Gastrocnemius medialis (tissue), 4 donors: ENCODE data around the gene WNK2. TPM values are rescaled to one million over a fixed set of nuclear protein-coding genes. Genes with fewer than 3 reads are reported as not detected.

Experiments
- ATAC-seq, 2 donors: fragments of 150-250 bp; one replicate each; pipeline ENCODE4 v1.9.1; 2016
- DNase-seq, 2 donors: peaks; one replicate each; pipeline ENCODE4 v3.0.0-alpha.2; 2019
- H3K27ac ChIP-seq, 4 donors: fragments of 200-600 bp; sonication (generic); 1 replicate in 1 of 4; 2 replicates in 3 of 4; pipeline ENCODE4 v1.5.1; 2016 to 2018; ENCODE audit warnings: mild to moderate bottlenecking in 2 of 4, moderate library complexity in 1 of 4
- H3K27me3 ChIP-seq, 3 donors: fragments of 200-600 bp; sonication (generic) in 2 of 3; 1 replicate in 1 of 3; 2 replicates in 2 of 3; pipeline versions ENCODE4 v1.5.1 to v1.6.0; 2016 to 2019; ENCODE audit warnings: mild to moderate bottlenecking in 1 of 3, moderate library complexity in 1 of 3
- H3K36me3 ChIP-seq, 2 donors: fragments of 200-600 bp; sonication (generic) in 1 of 2; one replicate each; pipeline ENCODE4 v1.5.1; 2017 to 2018
- H3K4me1 ChIP-seq, 2 donors: fragments of 200-600 bp; sonication (generic) in 1 of 2; one replicate each; pipeline ENCODE4 v1.5.1; 2016 to 2017; ENCODE audit warnings: mild to moderate bottlenecking in 2 of 2
- H3K4me3 ChIP-seq, 4 donors: fragments of 200-600 bp; sonication (generic) in 3 of 4; 1 replicate in 1 of 4; 2 replicates in 3 of 4; pipeline ENCODE4 v1.5.1; 2016 to 2019; ENCODE audit warnings: mild to moderate bottlenecking in 2 of 4
- H3K9me3 ChIP-seq, 3 donors: fragments of 200-600 bp; sonication (generic) in 2 of 3; 1 replicate in 1 of 3; 2 replicates in 2 of 3; pipeline ENCODE4 v1.5.1; 2016 to 2019
- CTCF ChIP-seq, 5 experiments: fragments of 450-650 bp in 3 of 5; fragments of 200-600 bp in 2 of 5; sonication (generic) in 2 of 5; IDR thresholded peaks in 4 of 5; conservative IDR thresholded peaks in 1 of 5; 1 replicate in 4 of 5; 2 replicates in 1 of 5; pipeline ENCODE4 v1.5.1; 2016 to 2019; ENCODE audit warnings: antibody characterized with exemption in 5 of 5, mild to moderate bottlenecking in 3 of 5, moderate library complexity in 3 of 5
- POLR2A ChIP-seq, 2 donors: fragments of 450-650 bp; IDR thresholded peaks; one replicate each; pipeline ENCODE4 v1.6.1; 2017; ENCODE audit warnings: antibody characterized with exemption in 2 of 2, mild to moderate bottlenecking in 2 of 2, moderate library complexity in 2 of 2
- in situ Hi-C, 4 donors: fragments of 200-750 bp; cut with MboI; loops; one replicate each; pipeline versions ENCODE4 v1.15.0 to v1.8.0; 2017; ENCODE audit warnings: low sequenced_read_pairs in 4 of 4
- intact Hi-C: fragments of 100-400 bp; cut with DNase I; formaldehyde crosslinking; loops from one replicate; pipeline ENCODE4 v1.15.1; 2023; ENCODE audit warnings: low total_unique reads
- total RNA-seq, 4 donors: library from RNA; depleted of rRNA; stranded (reverse); fragments of >200 nt; gene quantifications; one replicate each; pipeline versions ENCODE4 v1.1.0 to v1.2.3, GENCODE V29; 2016

Gene WNK2
- total RNA-seq, 4 donors from 2014 or later: 11.3 to 43.0 (median 24.7) TPM

GRCh38 chr9:93316726-93317494 is 133.0 kb downstream of the WNK2 start:
- Histone ChIP-seq H3K4me1 (no peaks in the 10 kb centered on the region), H3K9me3 (no peaks in the 10 kb centered on the region), H3K36me3 (no peaks in the 10 kb centered on the region), H3K27ac (no peak overlapping the region), H3K4me3 (no peak overlapping the region), H3K27me3 (no peaks in the 10 kb centered on the region)
- in situ Hi-C loops: loop anchor here in 1 of 4 donors (25.0 kb wide), 1 partner anchor 245 kb away; no protein-coding TSS in a partner anchor
- ATAC-seq (no peak), DNase-seq (no peak)
- no peak for TF ChIP-seq CTCF (IDR thresholded peaks at IDR 0.05 in 4 of 5, conservative IDR thresholded peaks at IDR 0.05 in 1 of 5)
- no peak for TF ChIP-seq POLR2A (IDR thresholded peaks at IDR 0.05)
- intact Hi-C loops: no loop called here

- H3K36me3 ChIP-seq: no peaks in the 10 kb centered on the region
- H3K27ac ChIP-seq: no peak overlapping the region
- no peaks in the 10 kb centered on the region for H3K27me3 ChIP-seq
- ATAC-seq (no peak), DNase-seq (no peak)
- H3K4me1 ChIP-seq: no peaks in the 10 kb centered on the region
- H3K9me3 ChIP-seq: no peaks in the 10 kb centered on the region
- intact Hi-C loops (no loop called here), in situ Hi-C loops (loop anchor here in 1 of 4 donors (25.0 kb wide), 1 partner anchor 245 kb away; no protein-coding TSS in a partner anchor)
- no peak overlapping the region for H3K4me3 ChIP-seq
- TF ChIP-seq CTCF (IDR thresholded peaks at IDR 0.05 in 4 of 5, conservative IDR thresholded peaks at IDR 0.05 in 1 of 5) (no peak), POLR2A (IDR thresholded peaks at IDR 0.05) (no peak)
Measured at GRCh38 chr9:93317495-93318094, 133.7 kb downstream of the WNK2 start.

- Histone ChIP-seq H3K4me3 (no peak overlapping the region), H3K4me1 (no peaks in the 10 kb centered on the region), H3K9me3 (no peaks in the 10 kb centered on the region), H3K27ac (no peak overlapping the region), H3K36me3 (no peaks in the 10 kb centered on the region), H3K27me3 (no peaks in the 10 kb centered on the region)
- DNase-seq (no peak), ATAC-seq (no peak)
- TF ChIP-seq POLR2A (IDR thresholded peaks at IDR 0.05): no peak
- no peak for TF ChIP-seq CTCF (IDR thresholded peaks at IDR 0.05 in 4 of 5, conservative IDR thresholded peaks at IDR 0.05 in 1 of 5)
- intact Hi-C loops (no loop called here), in situ Hi-C loops (loop anchor here in 1 of 4 donors (25.0 kb wide), 1 partner anchor 244 kb away; no protein-coding TSS in a partner anchor)
Measured at GRCh38 chr9:93318480-93318879, 134.5 kb downstream of the WNK2 start.

- H3K27me3 ChIP-seq: no peaks in the 10 kb centered on the region
- ATAC-seq (no peak), DNase-seq (no peak)
- in situ Hi-C loops (loop anchor here in 1 of 4 donors (25.0 kb wide), 1 partner anchor 243 kb away; no protein-coding TSS in a partner anchor), intact Hi-C loops (no loop called here)
- H3K4me3 ChIP-seq: no peak overlapping the region
- H3K4me1 ChIP-seq: no peaks in the 10 kb centered on the region
- TF ChIP-seq CTCF (IDR thresholded peaks at IDR 0.05 in 4 of 5, conservative IDR thresholded peaks at IDR 0.05 in 1 of 5): no peak
- TF ChIP-seq POLR2A (IDR thresholded peaks at IDR 0.05): no peak
- no peaks in the 10 kb centered on the region for H3K9me3 ChIP-seq
- no peak overlapping the region for H3K27ac ChIP-seq
- H3K36me3 ChIP-seq: no peaks in the 10 kb centered on the region
Measured at GRCh38 chr9:93319301-93319991, 135.5 kb downstream of the WNK2 start.
